GM18517 (cell line): Measurements from ENCODE around the gene NEDD8.
"Not testable (repeated sequence)": the region's sequence is repeated elsewhere in the genome, so short reads cannot be mapped to it uniquely, and the experiment has no call there.

Experiments used
- ATAC-seq: cut with Tn5 transposase; IDR thresholded peaks from one replicate; pipeline ENCODE4 v1.9.1; 2021; ENCODE audit warnings: mild to moderate bottlenecking, moderate library complexity; ENCODE audit not compliant: unreplicated experiment

Gene NEDD8

DNA sequence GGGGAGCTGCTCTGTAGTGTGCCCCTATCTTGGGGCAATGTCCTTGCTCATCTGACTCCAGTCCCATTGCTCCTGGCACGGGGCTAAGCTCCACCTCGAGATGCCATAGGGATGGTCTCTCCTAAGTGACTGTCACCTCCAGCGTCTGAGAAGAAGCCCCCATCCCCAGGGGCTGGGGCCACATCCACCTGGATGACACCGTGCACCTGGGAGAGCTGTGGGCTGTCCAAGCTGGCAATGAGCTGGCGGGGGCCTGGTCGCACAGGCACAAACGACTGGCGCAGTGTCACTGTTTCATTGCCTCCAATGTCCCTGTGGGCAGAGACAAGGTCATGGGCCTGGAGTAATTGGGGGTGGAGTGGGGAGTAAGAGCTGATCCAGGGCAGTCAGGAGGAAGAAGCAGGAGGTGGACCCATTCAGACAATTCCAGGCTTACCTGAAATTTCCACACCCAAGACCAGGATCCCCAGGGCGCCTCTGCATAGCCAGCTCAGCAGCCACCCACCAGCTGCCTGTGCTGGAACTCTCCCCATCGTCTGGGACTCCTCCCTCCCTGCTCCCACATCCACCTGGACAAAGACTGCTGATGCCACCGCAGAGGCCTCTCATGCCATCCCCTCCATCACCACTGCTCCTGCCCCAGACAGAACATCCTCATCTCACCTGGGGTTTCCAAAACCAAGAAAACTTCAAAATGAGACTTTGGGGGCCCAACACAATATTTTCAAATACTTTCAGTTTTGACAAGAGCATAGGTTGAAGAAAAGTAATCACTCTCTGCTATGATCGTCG lies 17.3 kb upstream of the NEDD8 start:
- ATAC-seq = no peak

DNA sequence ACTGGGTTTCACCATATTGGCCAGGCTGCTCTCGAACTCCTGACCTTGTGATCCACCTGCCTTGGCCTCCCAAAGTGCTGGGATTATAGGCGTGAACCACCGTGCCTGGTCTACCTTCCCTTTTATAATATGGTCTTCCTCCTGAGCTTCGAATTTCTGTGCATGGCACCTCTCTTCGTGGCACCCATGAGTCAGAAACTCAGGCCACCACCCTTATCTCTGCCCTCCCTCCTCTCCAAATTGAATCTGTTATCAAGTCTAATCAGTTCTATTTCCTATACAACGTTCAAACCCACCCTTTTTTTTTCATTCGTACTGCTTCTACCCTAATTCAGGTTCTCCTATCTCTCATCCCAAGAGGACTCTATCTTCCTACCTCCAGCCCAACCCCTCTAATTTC lies 15.3 kb upstream of the NEDD8 start:
- no peak for ATAC-seq

DNA sequence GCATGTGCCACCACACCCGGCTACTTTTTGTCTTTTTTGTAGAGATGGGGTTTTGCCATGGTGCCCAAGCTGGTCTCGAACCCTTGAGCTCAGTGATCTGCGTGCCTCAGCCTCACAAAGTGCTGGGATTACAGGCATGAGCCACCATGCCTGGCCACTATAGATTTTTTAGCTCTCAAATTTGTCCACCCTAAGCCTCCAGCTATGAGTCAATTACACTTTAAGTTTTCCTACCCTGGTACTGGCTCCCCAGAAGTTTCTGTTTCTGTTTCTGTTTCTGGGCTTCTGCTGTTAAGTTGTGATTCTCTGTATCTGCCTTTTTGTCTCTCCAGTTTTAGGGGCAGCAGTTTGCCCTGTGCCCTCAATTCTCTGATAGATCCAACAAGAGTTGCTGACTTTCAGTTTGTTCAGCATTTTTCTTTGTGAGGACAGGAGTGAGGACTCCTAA lies 14.6 kb upstream of the NEDD8 start:
- ATAC-seq = no peak

DNA sequence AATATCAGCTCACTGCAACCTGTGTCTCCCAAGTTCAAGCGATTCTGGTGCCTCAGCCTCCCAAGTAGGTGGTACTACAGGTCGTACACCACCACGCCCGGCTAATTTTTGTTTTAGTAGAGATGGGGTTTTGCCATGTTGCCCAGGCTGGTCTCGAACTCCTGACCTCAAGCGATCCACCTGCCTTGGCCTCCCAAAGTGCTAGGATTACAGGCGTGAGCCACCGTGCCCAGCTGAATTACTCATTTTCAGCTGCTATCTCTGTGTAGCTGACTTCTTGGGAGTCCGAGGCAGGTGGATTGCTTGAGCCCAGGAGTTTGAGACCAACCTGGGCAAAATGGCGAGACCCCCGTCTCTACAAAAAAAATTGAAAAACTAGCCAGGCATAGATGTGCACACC lies 13.2 kb upstream of the NEDD8 start:
- not testable (repeated sequence) for ATAC-seq

DNA sequence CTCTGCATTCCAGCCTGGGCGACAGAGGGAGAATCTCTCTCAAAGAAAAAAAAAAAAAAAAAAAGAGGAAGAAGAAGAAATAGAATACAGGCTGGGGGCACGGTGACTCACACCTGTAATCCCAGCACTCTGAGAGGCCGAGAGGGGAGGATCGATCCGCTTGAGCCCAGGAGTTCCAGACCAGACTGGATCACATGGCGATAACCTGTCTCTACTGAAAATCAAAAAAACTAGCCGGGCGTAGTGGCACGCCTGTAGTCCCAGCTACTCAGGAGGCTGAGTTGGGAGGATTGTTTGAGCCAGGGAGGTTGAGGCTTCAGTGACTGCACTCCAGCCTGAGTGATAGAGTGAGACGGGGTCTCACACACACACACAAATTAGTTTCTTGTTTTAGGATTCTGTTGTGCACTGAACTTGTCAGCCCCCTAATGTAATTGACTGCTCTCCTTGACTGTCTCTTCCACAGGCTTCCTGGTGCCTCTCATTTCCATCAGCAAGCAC lies 11.2 kb upstream of the NEDD8 start:
- ATAC-seq = no peak

DNA sequence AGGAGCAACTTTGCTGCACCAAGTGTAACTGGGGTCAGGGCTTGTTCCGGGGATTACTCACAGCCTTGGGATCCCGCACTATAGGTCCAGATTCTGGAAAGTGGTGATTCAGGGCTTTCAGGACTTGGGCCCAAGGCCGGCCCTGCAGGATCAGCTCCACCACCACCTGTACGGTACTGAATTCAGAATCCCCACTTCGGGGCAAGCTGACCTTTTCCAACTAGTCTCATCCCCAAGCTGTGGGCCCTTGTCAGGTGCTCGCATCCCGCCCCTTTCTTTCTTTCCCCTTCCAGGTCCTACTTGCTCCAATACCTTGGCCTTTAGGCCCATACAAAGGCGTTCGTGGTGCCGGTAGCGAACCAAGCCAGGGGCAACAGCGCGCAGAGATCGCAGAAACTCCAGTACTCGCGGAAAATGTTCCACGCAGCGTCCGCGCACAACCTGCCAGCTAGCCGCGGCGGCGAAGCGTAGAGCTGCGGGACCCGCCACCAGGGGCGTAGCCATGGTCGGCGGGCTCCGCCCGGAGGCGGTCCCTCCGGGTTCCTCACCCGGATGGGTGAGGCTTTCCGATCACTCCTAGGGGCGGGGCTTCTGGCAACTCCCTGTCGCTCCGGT lies 9.8 kb upstream of the NEDD8 start:
- ATAC-seq = peak; percentile 63

DNA sequence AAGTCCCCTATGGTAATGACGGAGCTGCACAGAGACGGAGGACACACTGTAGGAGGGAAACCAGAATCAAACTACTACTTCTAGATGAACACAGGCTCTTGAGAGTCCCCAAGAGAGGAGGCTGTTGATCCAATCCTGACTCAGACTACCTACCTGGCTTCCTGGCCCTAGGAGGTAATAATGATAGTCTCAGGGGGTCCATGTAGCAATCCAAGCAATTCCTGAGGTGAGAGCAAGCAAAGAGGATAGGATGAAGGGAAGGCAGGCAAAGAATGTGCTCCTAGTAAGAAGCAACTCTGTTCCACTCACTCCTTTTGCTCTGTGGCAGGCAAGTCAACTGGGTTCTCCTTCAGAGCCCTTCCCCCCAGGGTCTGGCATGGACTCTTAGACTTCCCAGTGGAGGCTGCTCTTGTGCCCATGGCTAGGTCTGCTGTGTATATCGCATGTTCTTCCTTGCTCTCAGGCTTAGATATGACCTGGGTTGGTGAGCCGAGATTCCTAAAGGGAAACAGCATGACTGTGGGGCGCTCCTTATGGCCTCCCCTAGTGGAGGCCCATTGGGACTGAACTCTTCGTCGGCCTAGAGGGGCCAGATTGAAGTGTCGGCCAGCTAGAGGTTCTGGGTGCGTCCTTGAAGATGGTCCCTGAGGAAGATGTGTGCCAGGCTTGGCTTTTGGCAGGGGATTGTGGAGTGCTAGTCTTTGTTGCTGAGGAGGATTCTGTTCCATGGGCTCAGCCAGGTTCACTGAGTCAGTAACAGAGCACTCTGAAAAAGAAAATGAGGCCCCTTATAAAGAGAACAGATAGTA lies 8.1 kb upstream of the NEDD8 start:
- ATAC-seq = no peak

DNA sequence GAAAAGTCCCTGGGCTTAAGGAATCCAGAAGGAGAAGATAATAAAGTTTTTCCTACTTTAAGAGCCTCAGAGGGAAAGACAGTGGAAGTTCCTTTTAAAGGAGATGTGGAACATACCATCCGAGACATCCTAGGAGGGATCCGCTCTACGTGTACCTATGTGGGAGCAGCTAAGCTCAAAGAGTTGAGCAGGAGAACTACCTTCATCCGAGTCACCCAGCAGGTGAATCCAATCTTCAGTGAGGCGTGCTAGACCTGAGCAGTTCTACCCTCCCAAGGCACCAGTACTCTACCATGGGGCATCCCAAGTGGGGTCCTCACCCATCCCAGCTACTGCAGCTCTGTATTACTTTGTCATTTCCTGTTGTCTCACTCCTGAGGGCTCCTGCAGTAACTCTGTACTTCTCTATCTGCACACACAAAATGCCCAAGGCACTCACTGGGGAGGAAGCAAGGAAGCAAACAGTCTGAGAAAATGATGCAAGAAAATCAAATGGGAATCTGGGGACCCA lies 6.4 kb upstream of the NEDD8 start:
- ATAC-seq = no peak

DNA sequence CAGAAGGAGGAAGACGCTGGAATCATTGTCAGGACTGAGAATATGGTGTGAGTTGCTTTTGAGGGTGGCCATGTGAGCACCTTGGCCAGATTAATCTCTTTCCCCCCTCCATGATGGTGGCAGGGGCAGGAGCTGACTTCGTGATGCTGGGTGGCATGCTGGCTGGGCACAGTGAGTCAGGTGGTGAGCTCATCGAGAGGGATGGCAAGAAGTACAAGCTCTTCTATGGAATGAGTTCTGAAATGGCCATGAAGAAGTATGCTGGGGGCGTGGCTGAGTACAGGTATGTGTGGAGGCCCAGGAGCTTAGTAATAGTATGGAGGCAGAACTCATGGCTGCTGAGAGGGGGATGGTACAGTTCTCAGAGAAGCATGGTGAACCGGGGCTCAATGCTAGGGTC lies 6.0 kb upstream of the NEDD8 start:
- ATAC-seq = no peak

DNA sequence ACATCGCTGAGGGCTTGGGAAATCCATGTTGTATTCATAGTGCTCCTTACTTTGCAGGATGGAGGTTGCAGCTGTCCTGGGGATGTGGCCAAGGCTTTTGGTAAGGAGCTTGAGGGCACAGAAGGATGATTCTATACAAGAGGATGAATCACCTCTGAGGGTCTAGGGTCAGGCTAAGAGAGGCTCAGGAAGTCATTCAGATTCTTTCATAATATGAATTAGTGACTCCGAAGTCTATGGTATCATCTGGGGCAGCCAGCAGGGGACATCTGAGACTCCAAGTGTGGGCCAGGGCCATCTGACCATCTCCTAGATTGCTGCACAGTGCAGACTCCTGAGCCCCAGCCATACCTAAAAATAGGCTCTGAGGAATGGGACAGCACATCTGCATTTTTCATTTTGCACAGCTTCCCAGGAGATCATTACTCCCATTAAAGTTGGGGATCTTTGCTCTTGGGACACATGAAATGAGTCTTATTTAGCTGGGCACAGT lies 5.3 kb upstream of the NEDD8 start:
- ATAC-seq = no peak

DNA sequence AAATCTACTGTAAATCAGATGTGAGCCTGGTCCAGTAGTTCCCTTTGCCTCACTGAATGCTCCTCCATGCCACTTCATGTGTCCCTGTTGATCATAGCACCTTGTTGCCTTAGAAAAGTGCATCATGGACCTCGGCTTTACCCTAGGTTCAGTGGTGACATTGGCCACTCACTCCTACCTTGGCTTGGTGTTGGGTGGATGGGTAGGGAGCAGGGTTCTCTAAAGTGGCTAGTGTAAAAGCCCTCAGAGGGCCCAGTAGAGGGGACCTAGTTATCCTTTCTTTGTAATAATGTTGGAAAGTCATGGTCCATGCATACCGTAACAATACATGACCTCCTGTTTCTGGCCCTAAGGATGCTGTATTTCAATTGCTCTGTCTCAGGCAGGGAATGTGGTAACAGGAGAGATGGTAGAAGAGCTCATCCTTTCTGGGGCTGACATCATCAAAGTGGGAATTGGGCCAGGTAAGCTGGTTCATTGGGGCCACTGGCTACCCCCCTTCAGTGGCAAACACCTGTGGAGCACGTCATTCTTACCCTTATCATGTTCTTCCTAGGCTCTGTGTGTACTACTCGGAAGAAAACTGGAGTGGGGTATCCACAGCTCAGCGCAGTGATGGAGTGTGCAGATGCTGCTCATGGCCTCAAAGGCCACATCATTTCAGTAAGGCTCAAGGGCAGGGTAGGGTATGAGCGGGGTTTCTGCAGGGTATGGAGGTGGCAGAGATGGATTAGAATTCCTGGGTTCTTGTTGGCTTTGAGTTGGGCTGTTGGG lies 4.7 kb upstream of the NEDD8 start:
- ATAC-seq = no peak

DNA sequence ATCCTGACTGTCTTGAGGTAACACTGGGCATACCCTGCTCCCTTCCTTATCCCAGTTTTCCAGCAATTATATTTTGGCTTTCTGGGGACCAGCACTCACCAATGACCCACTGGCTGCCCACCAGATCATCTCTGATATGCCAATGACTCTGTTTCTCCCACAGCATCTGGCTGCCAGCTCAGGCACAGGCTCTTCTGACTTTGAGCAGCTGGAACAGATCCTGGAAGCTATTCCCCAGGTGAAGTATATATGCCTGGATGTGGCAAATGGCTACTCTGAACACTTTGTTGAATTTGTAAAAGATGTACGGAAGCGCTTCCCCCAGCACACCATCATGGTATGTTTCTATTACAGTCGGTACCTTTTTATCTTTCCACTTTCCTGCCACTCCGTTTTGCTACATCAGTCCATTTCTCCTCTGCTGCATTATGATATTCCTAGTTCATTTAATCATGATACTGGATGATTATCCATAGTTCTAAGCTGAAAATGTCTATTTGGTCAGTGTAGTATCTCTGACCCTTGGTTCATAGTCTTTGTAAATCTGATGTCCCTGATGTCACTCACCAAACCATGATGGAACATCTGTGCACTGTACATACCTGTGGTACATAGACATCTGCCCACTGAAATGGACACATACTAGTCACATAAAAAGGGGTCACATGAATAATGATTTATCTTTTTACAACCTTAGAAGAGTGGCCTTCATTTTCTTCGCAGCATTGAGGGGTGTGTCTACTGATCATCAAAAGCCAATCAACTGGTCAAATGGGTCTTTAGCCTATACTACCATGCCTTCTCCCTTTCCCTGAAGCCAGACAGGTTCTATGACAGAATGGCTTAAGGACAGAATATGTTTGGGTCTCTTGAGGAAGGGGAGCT lies 3.9 kb upstream of the NEDD8 start:
- no peak for ATAC-seq

DNA sequence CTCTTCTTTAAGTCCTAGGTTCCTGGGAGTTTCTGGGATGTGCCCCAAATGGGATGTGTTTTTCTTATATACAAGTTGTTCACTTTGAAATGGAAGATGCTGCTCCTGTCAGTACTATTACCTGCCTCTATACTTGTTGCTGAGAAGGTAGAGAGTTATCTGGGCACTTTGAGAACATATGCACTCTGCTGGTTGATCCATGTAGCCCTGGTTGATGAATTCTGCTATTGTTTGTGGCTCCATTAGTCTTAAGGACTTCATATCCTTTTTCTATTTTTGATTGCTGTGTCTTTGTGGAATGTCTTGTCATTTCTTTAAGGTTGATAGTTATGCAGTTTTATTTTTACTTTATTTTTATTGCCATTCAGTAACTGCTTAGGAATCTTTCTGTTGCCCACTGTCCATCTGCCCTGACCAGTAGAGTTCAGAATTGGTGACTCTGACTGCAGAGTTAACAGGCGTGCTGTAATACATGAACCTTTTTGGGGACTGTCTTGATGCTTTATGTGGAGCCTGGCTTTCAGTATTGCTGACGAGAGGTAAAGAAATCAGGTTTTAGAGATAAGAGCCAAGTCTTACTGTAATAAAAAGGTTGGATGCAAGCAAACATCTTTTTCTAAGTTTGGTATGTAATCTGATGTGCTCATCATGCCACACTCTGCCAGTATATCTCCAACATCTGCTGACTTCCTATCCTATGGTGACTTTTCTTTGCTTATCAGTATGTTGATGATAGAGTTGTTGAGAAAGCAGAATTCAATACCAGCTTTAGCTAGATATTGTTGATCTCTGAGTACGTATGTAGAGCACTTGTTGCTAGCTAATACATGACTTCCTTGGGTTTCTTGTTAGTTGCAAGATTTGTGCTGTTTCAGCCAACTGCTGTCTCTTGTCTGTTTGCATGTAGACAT lies 2.2 kb upstream of the NEDD8 start:
- no peak for ATAC-seq

DNA sequence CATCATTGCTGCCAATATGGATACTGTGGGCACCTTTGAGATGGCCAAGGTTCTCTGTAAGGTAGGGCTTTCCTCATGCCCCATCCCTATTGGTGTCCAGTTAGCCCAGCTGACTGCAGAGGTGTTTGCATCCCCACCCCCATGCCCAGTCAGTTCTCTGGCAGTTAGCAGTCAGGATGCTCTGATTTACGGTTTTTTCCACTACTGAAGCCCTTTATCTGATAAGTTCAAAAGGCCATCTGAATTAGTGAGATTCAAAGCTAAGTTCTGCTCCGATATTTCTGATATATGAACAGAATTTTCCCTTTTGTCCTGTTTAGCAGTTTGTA lies 1.3 kb upstream of the NEDD8 start:
- no peak for ATAC-seq

DNA sequence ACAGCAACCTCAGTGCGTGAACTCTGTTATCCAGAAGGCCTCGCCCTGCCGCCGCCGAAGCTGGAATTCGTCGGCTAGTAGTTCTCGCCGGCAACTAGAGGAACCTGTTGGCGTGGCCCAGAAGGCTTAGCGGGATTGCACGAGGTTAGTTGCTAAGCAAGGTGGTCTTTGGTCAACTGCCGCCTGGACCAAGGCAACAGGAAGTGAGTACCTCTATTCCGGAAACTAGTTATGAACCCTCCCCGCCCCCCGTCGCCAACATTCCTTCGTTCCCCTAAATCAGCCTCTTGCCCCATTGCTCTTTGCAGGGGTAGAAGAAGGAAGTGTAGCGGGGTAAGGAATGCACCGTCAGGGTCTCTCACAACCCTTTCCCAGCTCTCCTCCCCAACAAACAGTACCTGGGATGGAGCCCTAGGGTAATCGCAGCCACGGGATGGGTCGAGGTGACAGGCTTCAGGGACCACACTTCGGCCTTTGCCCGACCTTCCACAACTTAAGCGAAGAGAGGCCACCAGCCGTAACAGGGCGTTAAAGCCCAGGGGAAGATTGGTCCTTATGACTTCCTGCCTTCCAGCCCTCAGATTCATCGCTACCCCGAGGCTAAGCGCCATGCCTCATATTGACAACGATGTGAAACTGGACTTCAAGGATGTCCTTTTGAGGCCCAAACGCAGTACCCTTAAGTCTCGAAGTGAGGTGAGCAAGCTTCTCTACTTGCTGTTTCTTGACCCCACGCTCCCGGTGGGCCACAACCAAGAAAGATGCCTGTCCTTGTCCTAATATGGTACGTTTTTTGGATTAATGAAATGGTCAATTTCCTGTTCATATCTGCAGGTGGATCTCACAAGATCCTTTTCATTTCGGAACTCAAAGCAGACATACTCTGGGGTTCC lies 724 bp upstream of the NEDD8 start, which contains the start of gene GMPR2:
Gene GMPR2, plus strand, starts transcription at position 285 of the 893 bp plus-strand sequence. Its CDS starts 325 bp downstream, at position 610.
- ATAC-seq = peak; percentile 53

DNA sequence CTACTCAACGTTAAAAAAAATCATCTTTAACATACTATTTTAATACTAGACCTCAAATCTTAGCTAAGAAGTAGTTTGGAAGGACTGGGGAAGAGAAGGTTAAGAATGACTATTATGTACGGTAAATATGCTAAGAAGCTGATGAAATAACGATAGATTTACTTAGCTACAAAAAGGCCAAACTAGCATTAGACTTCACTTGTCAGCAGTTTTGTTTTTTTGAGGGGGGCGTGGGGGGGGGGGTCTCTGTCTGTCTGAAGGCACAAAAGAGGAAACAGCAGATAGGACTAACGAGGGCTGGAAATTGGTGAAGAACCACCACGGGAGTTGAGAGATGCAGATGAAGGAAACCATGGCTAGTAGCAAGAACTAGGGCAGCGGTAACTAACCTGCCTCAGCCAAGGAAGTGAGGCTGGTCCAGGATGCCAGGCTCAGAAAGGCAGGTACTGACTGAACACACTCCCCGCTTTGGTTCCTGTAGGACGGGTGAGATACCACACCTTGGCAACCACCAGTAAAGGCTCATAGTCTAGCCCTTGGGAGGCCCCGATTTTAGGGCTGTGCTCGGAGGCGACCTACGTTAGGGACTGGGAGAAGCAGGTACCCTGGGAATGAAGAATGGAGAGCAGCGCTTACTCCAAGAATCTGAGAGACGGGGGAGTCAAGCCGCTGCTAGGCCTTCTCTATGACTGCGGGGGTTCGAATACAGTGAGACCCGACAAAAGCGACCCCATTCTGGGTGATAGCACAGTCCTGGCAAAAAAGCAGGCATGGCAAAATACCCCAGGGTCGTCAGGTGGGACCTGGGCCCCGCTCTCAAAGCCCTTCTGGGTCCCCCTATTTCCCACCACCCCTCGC lies 675 bp downstream of the NEDD8 start:
- peak; percentile 14 for ATAC-seq
